T-helper 1 cell treated with Interleukin-12 subunit alpha and Interleukin-12 subunit beta and Interleukin-4 antibody, amounts not matched to agents 30 ng/mL and 1 ng/mL, for 36 hours (primary cell): ENCODE measurements around the gene PPP1R9A. TPM values are rescaled to one million over a fixed set of nuclear protein-coding genes. Genes with fewer than 3 reads are reported as not detected.

Experiments
- intact Hi-C: fragments of 100-400 bp; cut with micrococcal nuclease; formaldehyde crosslinking; loops from one replicate; pipeline ENCODE4 v1.15.1; 2024
- total RNA-seq: library from RNA; stranded (reverse); gene quantifications from 2 replicates; pipeline ENCODE4 v1.2.3, GENCODE V29; 2022

PPP1R9A gene
- total RNA-seq, 1 donor from 2014 or later, result not detected

- intact Hi-C loops, result no loop called here
Measured at GRCh38 chr7:94908323-94909178, 1.2 kb downstream of the PPP1R9A start.

DNA sequence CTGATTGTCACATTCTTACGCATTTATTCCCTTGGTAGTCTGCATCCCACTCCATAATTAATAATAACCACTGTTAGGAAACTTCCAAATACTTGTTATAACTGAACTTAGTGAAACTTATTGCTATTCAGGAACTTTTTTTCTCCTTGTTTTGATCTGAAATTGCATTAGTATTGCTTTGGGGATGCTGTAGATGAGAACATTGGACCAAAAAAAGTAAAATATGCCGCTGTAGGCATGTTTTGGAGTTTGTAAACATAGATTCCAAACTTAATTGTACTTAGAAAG is 1.7 kb downstream of the PPP1R9A start:
- intact Hi-C loops, result no loop called here

- intact Hi-C loops, result no loop called here
Measured at GRCh38 chr7:94912085-94912484, 4.7 kb downstream of the PPP1R9A start.

- intact Hi-C loops, result no loop called here
Measured at GRCh38 chr7:94913391-94913790, 6.0 kb downstream of the PPP1R9A start.

DNA sequence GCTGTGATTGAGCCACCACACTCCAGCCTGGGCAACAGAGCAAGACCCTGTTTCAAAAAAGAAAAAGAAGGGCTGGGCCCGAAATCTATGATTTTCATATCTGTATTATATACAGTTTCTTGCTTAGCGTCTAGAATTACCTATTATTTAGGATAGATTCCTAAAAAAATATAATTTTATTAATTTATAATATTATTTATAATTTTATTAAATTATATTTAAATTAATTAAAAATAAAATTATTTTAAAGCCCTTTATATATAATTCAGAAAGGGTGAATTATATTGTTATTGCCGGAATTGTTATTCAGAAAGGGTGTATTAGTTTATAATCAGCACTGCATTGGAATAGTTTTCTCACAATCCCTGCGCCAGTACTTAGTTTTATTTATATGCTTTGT is 14.5 kb downstream of the PPP1R9A start:
- intact Hi-C loops, result no loop called here

GRCh38 chr7:94922457-94922856 is 15.1 kb downstream of the PPP1R9A start:
- intact Hi-C loops, result no loop called here

DNA sequence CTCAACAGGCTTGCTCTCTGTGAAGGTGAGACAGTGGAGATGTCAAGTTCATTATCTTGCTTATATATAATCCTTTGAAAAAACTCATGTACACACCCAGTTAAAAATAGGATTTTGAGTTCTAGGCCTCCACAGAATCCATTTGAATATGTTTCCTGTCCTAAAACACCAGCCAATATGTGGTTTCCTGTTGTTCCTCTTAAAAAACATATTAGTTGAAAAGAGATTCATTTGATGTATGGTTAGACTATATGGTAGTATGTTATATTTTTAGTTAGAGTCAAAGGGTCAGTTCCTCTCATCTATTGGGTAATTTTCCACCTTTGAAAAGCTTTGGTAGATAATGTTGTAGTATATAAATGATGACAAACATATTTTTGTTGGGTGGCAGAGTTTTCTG is 16.0 kb downstream of the PPP1R9A start:
- intact Hi-C loops, result no loop called here

- intact Hi-C loops, result no loop called here
Measured at GRCh38 chr7:94928168-94928707, 20.8 kb downstream of the PPP1R9A start.

DNA sequence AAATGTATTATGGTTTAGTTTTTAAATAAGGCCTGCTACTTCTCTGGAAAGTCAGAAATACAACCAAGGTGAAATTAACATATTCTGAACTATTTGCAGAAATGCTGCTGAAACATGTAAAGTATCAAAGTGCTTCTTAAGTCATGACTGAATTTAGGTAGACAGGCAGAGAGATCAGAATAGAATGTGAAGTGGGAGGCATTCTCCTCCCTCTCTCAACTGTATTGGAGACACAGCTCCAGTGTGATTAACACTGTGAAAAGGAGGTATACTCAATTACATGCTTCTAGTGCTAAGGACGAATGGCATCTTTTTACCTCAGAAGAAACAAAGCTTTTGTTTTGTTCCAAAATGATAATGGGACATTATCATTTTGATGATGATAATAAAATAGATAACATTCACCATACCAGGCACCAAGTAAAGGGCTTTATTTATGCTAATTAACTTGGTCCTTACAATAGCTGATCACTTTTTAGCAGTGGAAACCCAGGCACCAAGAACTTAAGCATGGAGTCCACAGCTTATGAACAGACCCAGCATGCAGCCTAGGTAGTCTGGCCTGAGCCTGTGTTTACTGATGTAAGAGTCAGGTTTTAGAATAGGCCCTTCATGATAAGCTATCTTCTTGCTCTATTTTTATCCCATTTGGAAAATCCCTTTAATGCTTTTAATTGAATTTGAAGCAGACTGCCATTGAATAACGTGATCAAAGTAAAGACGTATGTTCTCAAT is 26.0 kb downstream of the PPP1R9A start:
- intact Hi-C loops, result no loop called here

GRCh38 chr7:94939395-94939794 is 32.0 kb downstream of the PPP1R9A start:
- intact Hi-C loops, result no loop called here

DNA sequence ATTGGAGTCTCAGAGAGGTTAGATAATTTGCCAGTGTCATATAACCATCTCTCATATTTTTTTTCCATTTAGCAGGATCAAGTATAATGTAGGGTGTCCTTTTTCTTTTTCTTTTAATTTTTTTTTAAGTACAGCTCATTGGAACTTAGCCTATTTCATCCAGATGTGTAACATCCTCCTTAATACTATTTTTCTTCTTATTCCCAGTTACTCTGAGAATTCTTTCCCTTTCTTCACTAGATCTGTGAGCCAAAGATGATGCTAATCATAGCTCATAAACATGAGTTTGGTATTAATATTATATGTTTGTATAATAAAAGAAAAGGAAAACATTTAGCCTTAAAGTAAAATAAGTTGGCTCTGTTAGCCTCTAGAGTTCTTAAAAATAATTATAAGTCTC is 32.8 kb downstream of the PPP1R9A start:
- intact Hi-C loops, result no loop called here

- intact Hi-C loops, result no loop called here
Measured at GRCh38 chr7:94941844-94942632, 34.6 kb downstream of the PPP1R9A start.

DNA sequence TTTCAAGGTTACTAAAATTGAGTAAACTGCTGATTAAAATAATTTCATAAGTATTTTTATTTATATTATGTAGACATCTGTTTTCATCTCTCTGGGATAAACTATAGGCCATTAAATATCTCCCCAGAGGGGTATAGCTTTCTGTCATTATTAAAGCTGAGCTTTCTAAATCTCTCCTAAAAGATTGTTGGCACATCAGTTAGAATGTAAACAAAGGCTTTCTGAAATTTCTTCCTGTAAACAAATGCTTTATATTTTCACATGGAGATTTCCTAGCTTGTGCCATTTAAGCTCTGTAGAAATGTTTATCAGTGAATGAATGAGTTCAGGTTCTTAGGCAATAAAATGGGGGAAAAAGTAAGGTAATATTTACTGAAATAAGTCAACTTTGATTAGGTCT is 35.7 kb downstream of the PPP1R9A start:
- intact Hi-C loops, result no loop called here

DNA sequence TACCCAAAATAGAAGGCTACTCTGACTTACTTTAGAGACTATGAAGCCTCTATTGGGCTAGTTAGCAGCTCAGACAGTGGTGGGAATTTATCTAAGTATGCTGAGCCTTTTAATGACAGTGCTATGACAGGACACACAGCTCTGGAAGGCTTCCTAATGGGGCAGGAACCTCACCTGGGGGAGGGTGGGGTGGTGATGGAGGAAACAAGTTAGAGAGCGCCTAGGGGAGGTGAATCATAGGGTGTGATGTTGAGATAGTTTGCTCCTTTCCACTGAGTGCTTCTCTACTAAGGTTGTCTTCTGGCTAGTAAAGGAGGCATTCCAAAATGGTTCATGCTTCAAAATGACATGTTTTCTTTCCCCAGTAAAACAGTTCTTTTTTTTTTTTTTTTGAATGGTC is 42.1 kb downstream of the PPP1R9A start:
- intact Hi-C loops, result no loop called here

DNA sequence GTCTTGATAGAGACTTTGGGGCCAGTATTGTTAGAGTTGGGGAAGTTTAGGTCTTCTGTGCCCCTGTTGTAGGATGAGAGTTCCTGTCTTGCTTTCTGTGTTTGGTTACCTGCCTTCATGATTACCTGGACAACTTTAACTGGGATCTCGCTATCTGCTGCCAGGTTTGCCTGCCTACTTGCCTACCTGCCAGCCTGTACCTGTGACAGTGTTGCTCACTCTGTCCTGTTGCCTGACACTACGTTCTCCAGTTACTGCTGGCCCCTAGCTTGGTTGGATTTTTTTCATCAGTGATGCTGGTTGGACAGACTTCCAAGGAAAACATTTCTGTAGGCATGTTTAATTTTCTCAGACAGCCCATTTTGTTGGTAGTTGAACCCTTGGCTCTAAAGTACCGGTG is 48.4 kb downstream of the PPP1R9A start:
- intact Hi-C loops, result no loop called here

GRCh38 chr7:94957061-94957460 is 49.7 kb downstream of the PPP1R9A start:
- intact Hi-C loops, result no loop called here

DNA sequence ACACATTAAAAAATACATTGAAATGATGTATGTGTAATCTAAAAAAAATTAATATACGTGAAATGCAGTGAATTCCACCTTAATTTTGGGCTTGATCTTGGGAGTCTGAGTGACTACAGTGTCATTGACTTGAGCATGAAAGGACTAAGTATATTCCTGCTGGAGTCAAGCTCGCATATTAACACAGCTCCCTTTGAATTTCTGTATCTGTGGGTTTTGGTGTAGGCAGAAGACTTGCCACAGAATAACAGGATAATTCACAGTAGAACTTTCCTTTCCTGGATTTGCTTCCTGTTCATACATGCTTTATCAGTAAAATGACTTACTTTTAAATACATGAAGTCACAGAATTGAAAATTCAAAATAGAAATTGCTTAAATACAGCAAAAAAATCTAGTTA is 55.3 kb downstream of the PPP1R9A start:
- intact Hi-C loops, result no loop called here

DNA sequence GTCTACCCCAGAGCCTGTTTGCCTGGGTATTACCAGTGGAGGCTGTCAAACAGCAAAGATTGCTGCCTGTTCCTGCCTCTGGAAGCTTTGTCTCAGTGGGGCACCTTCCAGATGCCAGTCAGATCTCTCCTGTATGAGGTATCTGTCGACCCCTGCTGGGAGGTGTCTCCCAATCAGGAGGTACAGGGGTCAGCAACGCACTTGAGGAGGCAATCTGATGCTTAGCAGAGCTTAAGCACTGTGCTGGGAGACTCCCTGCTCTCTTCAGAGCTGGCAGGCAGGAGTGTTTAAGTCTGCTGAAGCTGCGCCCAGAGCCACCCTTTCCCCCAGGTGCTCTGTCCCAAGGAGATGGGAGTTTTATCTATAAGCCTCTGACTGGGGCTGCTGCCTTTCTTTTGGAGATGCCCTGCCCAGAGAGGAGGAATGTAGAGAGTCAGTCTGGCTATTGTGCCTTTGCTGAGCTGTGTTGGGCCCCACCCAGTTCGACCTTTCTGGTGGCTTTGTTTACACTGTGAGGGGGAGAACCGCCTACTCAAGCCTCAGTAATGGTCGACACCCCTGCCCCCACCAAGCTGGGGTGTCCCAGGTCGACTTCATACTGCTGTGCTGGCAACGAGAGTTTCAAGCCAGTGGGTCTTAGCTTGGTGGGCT is 62.2 kb downstream of the PPP1R9A start:
- intact Hi-C loops, result no loop called here

- intact Hi-C loops, result no loop called here
Measured at GRCh38 chr7:94970085-94970576, 62.7 kb downstream of the PPP1R9A start.

GRCh38 chr7:94971051-94971867 is 63.9 kb downstream of the PPP1R9A start:
- intact Hi-C loops, result no loop called here
